GM19099 (cell line): Measurements from ENCODE around the gene MEGF6.

Source experiments
- POLR2A ChIP-seq: IDR thresholded peaks from 3 replicates; pipeline ENCODE4 v1.6.1; 2011; ENCODE audit warnings: low read depth; ENCODE audit not compliant: insufficient read length; ENCODE audit errors: extremely low read depth

MEGF6 gene

GRCh38 chr1:3543076-3544039 is 68.0 kb downstream of the MEGF6 start:
- no peak for TF ChIP-seq POLR2A

GRCh38 chr1:3542676-3543075 is 68.6 kb downstream of the MEGF6 start:
- TF ChIP-seq POLR2A, result no peak

- TF ChIP-seq POLR2A, result no peak
Observed at GRCh38 chr1:3541936-3542335, 69.4 kb downstream of the MEGF6 start.

- no peak for TF ChIP-seq POLR2A
Observed at GRCh38 chr1:3541465-3541864, 69.8 kb downstream of the MEGF6 start.

- no peak for TF ChIP-seq POLR2A
Observed at GRCh38 chr1:3540876-3541275, 70.4 kb downstream of the MEGF6 start.

GRCh38 chr1:3539707-3540425 is 71.4 kb downstream of the MEGF6 start:
- TF ChIP-seq POLR2A, result no peak

GRCh38 chr1:3537359-3537758 is 73.9 kb downstream of the MEGF6 start:
- TF ChIP-seq POLR2A, result no peak

GRCh38 chr1:3536420-3537195 is 74.7 kb downstream of the MEGF6 start:
- no peak for TF ChIP-seq POLR2A

GRCh38 chr1:3535732-3536131 is 75.6 kb downstream of the MEGF6 start:
- TF ChIP-seq POLR2A, result no peak

- no peak for TF ChIP-seq POLR2A
Observed at GRCh38 chr1:3534803-3535637, 76.3 kb downstream of the MEGF6 start.

GRCh38 chr1:3533067-3534048 is 78.0 kb downstream of the MEGF6 start:
- TF ChIP-seq POLR2A, result no peak

GRCh38 chr1:3531928-3532327 is 79.4 kb downstream of the MEGF6 start:
- TF ChIP-seq POLR2A, result no peak
